OCI-LY1 (cell line): Measurements from ENCODE around the gene MT1X.

ENCODE experiments used
- H2AFZ ChIP-seq: fragments of 200-600 bp; sonication (generic), shearing (Covaris generic); 2 replicates; pipeline ENCODE4 v1.6.0; 2014; ENCODE audit warnings: antibody characterized with exemption, mild to moderate bottlenecking, low read length
- H3F3A ChIP-seq: fragments of 200-600 bp; sonication (generic), shearing (Covaris generic); 2 replicates; pipeline ENCODE4 v1.6.0; 2014; ENCODE audit warnings: mild to moderate bottlenecking, antibody characterized with exemption, low read length, moderate library complexity; ENCODE audit not compliant: insufficient read depth
- H3K27ac ChIP-seq: fragments of 200-600 bp; sonication (generic); 2 replicates; pipeline ENCODE4 v1.5.1; 2014; ENCODE audit warnings: low read length, mixed run types, mild to moderate bottlenecking, low read depth; ENCODE audit not compliant: poor library complexity, severe bottlenecking
- H3K27me3 ChIP-seq: fragments of 200-600 bp; sonication (generic); 2 replicates; pipeline ENCODE4 v1.6.0; 2014; ENCODE audit warnings: antibody characterized with exemption, mild to moderate bottlenecking, low read length, moderate library complexity; ENCODE audit not compliant: insufficient read depth
- H3K36me3 ChIP-seq: fragments of 200-600 bp; sonication (generic); 2 replicates; pipeline ENCODE4 v1.6.1; 2014; ENCODE audit warnings: mild to moderate bottlenecking, antibody characterized with exemption, low read length, moderate library complexity, mixed read lengths; ENCODE audit not compliant: insufficient read depth
- H3K4me1 ChIP-seq: fragments of 200-600 bp; sonication (generic); 2 replicates; pipeline ENCODE4 v1.5.1; 2014; ENCODE audit warnings: mild to moderate bottlenecking, low read length, moderate library complexity; ENCODE audit not compliant: insufficient read depth, severe bottlenecking
- H3K4me2 ChIP-seq: fragments of 200-600 bp; sonication (generic), shearing (Covaris generic); 2 replicates; pipeline ENCODE4 v1.6.1; 2014; ENCODE audit warnings: low read length
- H3K4me3 ChIP-seq: fragments of 200-600 bp; sonication (generic); 2 replicates; pipeline ENCODE4 v1.5.1; 2014; ENCODE audit warnings: low read length, low read depth, mild to moderate bottlenecking, mixed read lengths; ENCODE audit not compliant: poor library complexity, severe bottlenecking
- H3K79me2 ChIP-seq: fragments of 200-600 bp; shearing (Covaris generic); 2 replicates; pipeline ENCODE4 v1.6.1; 2016; ENCODE audit warnings: mixed run types, low read length, mixed read lengths; ENCODE audit not compliant: insufficient read depth
- H3K9ac ChIP-seq: fragments of 200-600 bp; sonication (generic), shearing (Covaris generic); 2 replicates; pipeline ENCODE4 v1.6.1; 2014; ENCODE audit warnings: mild to moderate bottlenecking, low read length, mixed read lengths
- H3K9me2 ChIP-seq: fragments of 200-600 bp; sonication (generic), shearing (Covaris generic); 2 replicates; pipeline ENCODE4 v1.6.1; 2014; ENCODE audit warnings: low read depth, mild to moderate bottlenecking, low read length, mixed read lengths
- H3K9me3 ChIP-seq: fragments of 200-600 bp; shearing (Covaris generic); 2 replicates; pipeline ENCODE4 v1.6.1; 2014; ENCODE audit warnings: low read length, mixed read lengths
- H4K20me1 ChIP-seq: fragments of 200-600 bp; sonication (generic), shearing (Covaris generic); 2 replicates; pipeline ENCODE4 v1.6.0; 2016; ENCODE audit warnings: mild to moderate bottlenecking, low read length; ENCODE audit not compliant: insufficient read depth
- CTCF ChIP-seq: fragments of 200-600 bp; sonication (generic), shearing (Covaris generic); IDR thresholded peaks from 2 replicates; pipeline ENCODE4 v1.5.1; 2017; ENCODE audit warnings: mild to moderate bottlenecking, antibody characterized with exemption, low read length, moderate library complexity, mixed read lengths
- EZH2 ChIP-seq: fragments of 200-600 bp; sonication (generic), shearing (Covaris generic); IDR thresholded peaks from 2 replicates; pipeline ENCODE4 v1.8.0; 2017; ENCODE audit warnings: borderline replicate concordance, mixed run types, mild to moderate bottlenecking, antibody characterized with exemption, low read length, moderate library complexity, mixed read lengths

The MT1X gene

GRCh38 chr16:56641166-56641565, 41.1 kb upstream of the MT1X start:
- no peaks in the 10 kb centered on the region; the same call in 1 of the 2 replicates for H3K27me3 ChIP-seq
- H3K4me2 ChIP-seq: no peak overlapping the region
- TF ChIP-seq CTCF (no peak), EZH2 (no peak)
- no peaks in the 10 kb centered on the region for H3K79me2 ChIP-seq
- H3K9me2 ChIP-seq: no peaks in the 10 kb centered on the region
- no peak overlapping the region for H3K9ac ChIP-seq
- no peak overlapping the region for H3K27ac ChIP-seq
- H3K9me3 ChIP-seq: no peaks in the 10 kb centered on the region
- H3F3A ChIP-seq: no peaks in the 10 kb centered on the region
- no peaks in the 10 kb centered on the region for H3K36me3 ChIP-seq
- H3K4me1 ChIP-seq: peaks cover 6% of the 10 kb centered on the region
- no peaks in the 10 kb centered on the region for H4K20me1 ChIP-seq
- H3K4me3 ChIP-seq: no peak overlapping the region
- H2AFZ ChIP-seq: no peak overlapping the region

GRCh38 chr16:56643080-56643778, 39.0 kb upstream of the MT1X start:
- H3K9ac ChIP-seq: no peak overlapping the region; the same call in 1 of the 2 replicates
- no peaks in the 10 kb centered on the region; the same call in 1 of the 2 replicates for H3K27me3 ChIP-seq
- peak overlapping the region; percentile 35 for H3K4me3 ChIP-seq
- no peak overlapping the region for H3K27ac ChIP-seq
- H3K9me2 ChIP-seq: no peaks in the 10 kb centered on the region
- no peaks in the 10 kb centered on the region for H3F3A ChIP-seq
- no peaks in the 10 kb centered on the region for H3K9me3 ChIP-seq
- peaks cover 6% of the 10 kb centered on the region for H3K4me1 ChIP-seq
- TF ChIP-seq CTCF (peak; percentile 25; the same call in 1 of the 2 replicates), EZH2 (no peak)
- peak overlapping the region; percentile 55 for H3K4me2 ChIP-seq
- H2AFZ ChIP-seq: no peak overlapping the region
- H3K79me2 ChIP-seq: no peaks in the 10 kb centered on the region
- no peaks in the 10 kb centered on the region for H3K36me3 ChIP-seq
- no peaks in the 10 kb centered on the region for H4K20me1 ChIP-seq

- no peaks in the 10 kb centered on the region for H4K20me1 ChIP-seq
- H3K4me3 ChIP-seq: peak overlapping the region; percentile 35
- H3K9me3 ChIP-seq: no peaks in the 10 kb centered on the region
- no peak overlapping the region for H3K27ac ChIP-seq
- TF ChIP-seq CTCF: no peak
- no peak for TF ChIP-seq EZH2
- peaks cover 6% of the 10 kb centered on the region for H3K4me1 ChIP-seq
- H3K9me2 ChIP-seq: no peaks in the 10 kb centered on the region
- H3K27me3 ChIP-seq: no peaks in the 10 kb centered on the region; the same call in 1 of the 2 replicates
- no peaks in the 10 kb centered on the region for H3K36me3 ChIP-seq
- peak overlapping the region; percentile 55 for H3K4me2 ChIP-seq
- no peak overlapping the region for H3K9ac ChIP-seq
- H3K79me2 ChIP-seq: no peaks in the 10 kb centered on the region
- no peaks in the 10 kb centered on the region for H3F3A ChIP-seq
- no peak overlapping the region for H2AFZ ChIP-seq
Observed at GRCh38 chr16:56643833-56644232, 38.4 kb upstream of the MT1X start.
